GM18511 (cell line): Measurements from ENCODE around the gene SPOPL.

Source experiments
- ATAC-seq: cut with Tn5 transposase; IDR thresholded peaks from one replicate; pipeline ENCODE4 v1.9.1; 2021; ENCODE audit warnings: mild to moderate bottlenecking, moderate library complexity; ENCODE audit not compliant: unreplicated experiment

The SPOPL gene

GRCh38 chr2:138600732-138601457 lies 99.3 kb downstream of the SPOPL start:
- ATAC-seq = no peak

GRCh38 chr2:138601458-138602165 lies 100.0 kb downstream of the SPOPL start:
- no peak for ATAC-seq

- ATAC-seq = no peak
These were observed 100.5 kb downstream of the SPOPL start for GRCh38 chr2:138602166-138602460.

DNA sequence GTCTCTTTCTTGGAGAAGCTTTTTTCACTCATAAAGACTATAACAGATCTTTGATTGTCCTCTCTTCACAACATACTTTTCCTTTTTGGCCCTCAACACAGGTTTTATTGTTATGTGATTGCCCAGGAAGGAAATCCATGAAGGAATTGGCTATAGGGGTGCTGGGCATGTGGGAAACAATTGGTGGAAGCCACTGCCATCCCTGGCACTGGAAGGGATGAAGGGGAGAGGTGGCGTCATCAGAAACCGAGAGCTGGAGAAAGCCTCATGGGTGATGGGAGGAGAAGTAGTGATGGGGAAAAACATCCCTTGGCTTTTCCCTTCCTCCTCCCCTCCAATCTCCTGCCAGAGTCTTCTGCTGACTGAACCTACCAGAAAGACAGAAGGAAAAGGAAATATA lies 106.2 kb downstream of the SPOPL start:
- no peak for ATAC-seq

GRCh38 chr2:138609446-138609845 lies 107.9 kb downstream of the SPOPL start:
- ATAC-seq = no peak

- no peak for ATAC-seq
These were observed 108.8 kb downstream of the SPOPL start for GRCh38 chr2:138610201-138610953.

DNA sequence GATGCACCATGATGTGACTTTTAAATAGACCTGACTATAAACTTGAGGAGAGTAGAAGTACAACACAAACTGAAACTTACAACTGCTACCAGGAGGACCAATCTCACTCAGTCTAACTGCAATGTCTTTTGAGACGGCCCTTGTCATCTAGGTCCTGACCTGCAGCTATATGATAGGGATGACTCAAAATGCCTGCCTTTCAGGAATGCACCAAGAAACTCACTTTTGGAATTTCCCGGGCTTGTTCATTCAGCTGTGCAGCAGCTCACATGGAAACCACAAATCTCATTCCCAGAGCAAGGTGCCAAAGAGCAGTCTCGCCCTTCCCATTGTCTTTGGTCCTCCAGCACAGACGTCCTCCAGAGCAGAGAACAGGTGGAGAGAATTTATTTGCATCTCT lies 113.7 kb downstream of the SPOPL start:
- ATAC-seq = no peak

GRCh38 chr2:138617026-138617425 lies 115.5 kb downstream of the SPOPL start:
- ATAC-seq = no peak

DNA sequence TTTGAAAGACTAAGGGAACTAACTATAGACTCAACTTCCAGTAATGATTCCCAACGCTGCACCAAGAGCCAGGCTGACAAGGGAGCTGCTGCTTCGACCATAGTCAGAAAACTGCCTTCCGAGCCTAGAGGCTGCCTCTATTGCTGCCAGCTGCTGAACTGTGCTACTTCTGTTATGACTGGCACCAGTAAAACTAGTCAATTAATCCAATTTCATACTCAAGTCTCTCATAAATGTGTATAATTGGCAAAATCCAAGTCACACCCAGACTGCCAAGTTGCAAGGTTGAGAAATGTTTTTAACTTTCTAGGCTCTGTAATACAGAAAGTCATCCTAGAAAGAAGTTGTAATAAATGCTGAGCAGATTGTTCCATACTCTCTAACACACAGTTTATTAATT lies 117.4 kb downstream of the SPOPL start:
- no peak for ATAC-seq

DNA sequence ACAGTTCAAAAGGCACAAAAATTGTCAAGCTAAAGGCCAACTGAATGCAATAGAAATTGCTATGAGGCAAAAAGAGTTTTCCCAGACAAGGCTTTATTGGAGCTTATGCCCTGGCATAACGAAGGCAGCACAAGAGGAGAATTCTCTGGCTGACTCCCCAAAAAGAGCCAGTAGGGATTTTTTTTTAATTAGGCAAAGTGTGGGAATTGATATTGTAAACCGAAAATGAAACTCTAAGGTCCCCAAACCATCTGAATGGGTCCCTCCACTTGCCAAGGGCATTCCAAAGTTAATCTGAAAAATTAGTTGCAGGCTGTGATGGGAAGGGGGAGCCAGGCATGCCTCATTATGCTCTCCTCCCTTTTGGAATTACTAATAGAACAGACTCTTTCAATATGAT lies 118.9 kb downstream of the SPOPL start:
- ATAC-seq = no peak

- no peak for ATAC-seq
These were observed 119.6 kb downstream of the SPOPL start for GRCh38 chr2:138621139-138621538.

DNA sequence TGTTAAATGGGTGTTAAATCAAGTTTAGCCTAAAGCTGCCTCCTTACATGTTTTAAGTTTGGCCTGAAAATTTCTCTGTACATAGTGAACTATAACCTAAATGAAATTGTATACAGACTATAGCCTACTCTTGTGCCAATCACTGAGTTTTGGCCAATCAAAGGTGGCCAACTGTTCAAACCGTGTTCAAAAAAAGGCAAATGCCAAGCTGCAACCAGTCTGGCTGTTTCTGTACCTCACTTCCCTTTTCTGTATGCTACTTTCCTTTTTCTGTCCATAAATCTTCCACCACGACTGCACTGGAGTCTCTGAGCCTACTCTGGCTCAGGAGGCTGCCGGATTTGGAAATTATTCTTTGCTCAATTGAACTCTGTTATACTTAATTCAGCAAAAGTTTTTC lies 121.0 kb downstream of the SPOPL start:
- ATAC-seq = no peak
